ENCODE data around the gene AGXT.

Gene AGXT

DNA sequence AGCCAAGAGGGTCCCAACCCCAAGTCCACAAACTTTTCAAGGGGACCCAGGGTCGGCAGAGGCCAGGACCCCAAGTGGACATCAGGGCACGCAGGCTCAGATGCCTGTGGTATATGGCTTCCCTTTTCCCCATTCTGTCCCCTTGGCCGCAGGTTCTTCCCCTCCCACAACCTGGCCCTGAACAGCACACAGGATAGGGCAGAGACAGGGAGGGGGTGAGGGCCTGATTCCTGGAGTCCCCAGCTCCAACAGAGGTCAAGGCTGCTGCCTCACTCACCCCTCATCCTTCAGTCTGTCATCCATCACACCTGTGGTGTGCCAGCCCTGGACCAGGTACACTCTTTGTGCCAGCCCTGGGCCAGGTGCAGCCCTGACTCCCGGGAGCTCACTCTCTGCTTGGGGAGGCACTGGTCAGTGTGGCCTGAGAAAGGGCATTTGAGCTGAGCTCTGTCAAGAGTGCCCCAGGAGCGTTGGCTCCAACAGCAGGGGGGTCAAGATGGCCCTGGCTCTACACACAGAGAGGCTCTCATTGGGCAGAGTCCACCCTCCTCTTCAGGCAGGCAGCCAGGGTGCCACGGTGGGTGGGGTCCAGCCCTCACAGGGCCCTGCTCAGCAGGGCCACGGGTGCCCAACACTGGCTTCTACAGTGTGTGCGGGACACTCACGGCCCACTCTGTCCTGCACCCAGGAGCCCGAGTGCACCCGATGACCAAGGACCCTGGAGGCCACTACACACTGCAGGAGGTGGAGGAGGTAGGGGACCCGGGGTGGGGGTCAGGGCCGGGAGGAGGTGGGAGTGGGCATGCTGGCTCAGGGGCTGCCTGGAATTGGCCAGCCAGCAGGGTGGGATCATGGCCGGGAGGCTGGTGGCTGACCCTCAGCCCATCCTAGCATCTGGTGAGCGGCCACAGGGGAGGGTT, 1.6 kb downstream of the AGXT start:
- DNase-seq: no peak

- no peak for DNase-seq
Observed at GRCh38 chr2:240871071-240871958, 2.7 kb downstream of the AGXT start.

- DNase-seq: no peak
Observed at GRCh38 chr2:240872317-240873097, 3.9 kb downstream of the AGXT start.

DNA sequence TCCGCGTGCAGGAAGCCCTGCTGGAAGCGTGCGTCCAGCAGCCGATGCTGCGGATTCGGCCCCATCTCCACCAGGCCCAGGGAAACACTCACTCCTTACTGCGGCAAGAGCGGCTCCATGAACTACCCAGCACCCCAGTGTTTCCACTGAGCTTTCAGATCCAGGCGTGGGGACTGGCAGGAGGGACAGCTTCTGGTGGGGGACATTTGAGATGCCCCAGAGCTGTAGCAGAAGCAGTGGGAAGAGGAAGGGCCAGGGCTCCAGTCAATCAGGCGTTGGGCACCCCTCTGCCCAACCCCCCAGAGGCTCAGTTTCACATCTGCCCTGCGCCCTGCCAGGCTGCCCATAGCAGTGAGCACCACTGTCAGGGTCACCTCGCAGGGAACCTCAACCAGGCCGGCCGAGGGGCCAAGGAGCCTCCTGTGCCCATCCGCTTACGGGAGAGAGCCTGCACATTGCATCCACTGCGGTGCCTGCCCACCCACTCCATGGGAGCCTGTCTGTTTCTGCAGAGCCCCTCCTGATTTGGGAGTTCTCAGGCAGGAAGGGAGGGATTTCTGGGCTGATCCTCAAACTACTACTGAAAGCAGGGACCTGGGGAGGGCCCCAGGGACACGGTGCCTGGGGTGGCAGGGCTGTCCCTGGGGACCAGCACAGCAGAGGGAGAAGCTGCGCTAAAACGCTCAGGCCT, 4.6 kb downstream of the AGXT start:
- no peak for DNase-seq

DNA sequence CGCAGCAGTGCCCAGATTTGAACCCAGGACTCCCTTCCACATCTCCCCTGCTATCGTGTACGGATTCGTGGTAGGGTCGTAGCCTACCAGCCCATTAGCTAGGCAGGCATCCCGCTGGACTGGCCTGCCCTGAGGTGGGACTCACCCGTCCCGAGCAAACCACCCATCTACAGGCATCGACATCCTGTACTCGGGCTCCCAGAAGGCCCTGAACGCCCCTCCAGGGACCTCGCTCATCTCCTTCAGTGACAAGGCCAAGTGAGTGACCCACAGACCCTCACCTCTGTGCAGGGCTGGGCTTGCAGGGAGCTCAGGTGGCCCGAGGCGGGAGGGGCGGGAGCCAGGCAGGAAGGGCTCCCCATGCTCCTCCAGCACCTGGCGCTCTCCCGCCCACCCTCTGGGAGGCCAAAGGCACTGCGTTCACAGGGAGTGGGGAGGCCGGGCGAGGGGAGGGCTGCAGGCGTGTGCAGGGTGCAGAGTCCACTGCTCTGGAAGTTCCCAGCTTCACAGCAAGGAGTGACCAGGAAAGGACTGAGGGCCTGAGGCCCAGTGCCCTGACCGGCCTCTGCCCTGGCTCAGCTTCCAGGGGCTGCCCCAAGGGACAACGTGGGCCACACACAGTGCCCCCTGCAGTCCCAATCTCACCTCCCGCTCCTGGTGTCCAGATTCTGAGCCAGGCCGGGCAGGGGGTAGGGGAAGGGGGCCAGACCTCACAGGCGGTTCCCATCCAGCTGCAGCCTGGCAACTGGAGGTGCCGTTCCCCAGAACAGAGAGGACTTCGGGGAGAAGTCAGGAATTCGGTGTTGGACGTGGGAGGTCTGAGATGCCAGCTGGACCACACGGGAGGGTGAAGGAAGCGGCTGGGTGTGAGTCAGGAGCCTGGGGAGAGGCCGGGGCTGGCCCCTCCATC, 5.4 kb downstream of the AGXT start:
- DNase-seq: no peak

- DNase-seq: no peak
Observed at GRCh38 chr2:240874715-240875227, 6.1 kb downstream of the AGXT start.

DNA sequence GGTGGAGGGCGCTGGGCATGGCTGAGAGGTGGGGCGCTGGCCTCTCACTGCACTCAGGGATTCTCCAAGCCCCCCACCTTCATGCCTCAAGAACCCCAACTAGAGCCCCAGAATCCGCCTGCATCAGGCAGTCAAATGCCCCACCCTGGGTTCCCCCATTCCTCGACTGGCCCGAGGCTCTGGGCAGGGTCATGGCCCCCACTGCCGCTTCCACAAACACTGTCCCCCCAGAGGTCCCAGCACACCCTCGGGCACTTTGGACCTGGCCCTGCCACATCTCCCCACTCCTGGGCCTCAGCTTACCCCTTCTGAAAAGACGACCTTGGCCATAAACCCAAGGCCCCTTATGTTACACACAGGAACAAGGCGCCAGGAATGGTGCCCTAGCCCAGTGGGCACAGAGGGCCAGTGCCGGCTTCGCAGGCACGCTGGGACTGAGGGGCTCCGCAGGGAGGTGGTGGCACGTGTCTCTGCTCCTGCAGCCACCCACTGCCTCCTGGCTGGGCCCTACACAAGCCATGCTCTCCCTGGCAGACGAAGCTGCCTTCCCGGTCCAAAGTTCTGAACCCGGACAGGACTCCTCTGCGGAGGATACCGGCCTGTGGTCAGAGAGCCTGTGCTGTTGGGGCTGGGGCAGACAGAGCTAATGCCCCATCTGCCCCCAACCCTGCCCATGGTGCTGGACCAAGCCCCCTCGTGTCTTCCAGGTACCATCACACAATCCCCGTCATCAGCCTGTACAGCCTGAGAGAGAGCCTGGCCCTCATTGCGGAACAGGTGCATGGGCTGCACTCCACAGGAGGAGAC, 6.8 kb downstream of the AGXT start:
- DNase-seq: no peak

- DNase-seq: no peak
Observed at GRCh38 chr2:240876035-240876474, 7.4 kb downstream of the AGXT start.

- DNase-seq: no peak
Observed at GRCh38 chr2:240876475-240877251, 8.0 kb downstream of the AGXT start.

DNA sequence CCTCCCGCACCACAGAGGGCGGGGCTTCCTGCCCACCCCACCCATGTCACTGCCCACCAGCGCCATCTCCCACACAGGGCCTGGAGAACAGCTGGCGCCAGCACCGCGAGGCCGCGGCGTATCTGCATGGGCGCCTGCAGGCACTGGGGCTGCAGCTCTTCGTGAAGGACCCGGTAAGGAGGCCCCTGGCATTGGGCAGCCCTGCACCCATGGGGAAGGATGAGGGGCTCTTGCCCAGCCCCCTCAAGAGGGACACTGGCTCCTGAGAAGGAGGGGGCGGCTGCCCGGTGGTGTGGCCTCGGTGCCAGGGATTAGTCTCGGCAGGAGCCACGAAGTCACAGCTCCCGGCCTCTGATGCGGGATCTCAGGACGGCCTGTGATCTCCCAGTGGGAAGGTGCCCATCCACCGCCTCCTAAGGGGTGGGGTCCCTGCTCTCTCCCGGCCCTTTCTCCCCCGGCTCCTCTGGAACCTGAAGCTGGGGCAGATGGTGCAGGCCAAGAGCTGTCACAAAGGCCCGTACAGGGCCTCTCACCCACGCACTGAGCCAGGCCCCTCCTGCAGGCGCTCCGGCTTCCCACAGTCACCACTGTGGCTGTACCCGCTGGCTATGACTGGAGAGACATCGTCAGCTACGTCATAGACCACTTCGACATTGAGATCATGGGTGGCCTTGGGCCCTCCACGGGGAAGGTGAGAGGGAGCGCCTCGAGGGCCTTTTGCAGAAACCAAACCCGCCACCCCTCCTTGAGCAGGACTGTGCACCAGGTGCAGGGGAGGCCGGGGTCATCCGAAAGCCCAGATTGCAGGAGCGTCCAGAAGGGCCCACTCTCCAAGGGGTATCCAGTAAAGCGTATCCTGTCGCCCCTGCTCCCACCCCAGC, 9.1 kb downstream of the AGXT start:
- DNase-seq: no peak

- DNase-seq: no peak
Observed at GRCh38 chr2:240878341-240878936, 9.8 kb downstream of the AGXT start.

DNA sequence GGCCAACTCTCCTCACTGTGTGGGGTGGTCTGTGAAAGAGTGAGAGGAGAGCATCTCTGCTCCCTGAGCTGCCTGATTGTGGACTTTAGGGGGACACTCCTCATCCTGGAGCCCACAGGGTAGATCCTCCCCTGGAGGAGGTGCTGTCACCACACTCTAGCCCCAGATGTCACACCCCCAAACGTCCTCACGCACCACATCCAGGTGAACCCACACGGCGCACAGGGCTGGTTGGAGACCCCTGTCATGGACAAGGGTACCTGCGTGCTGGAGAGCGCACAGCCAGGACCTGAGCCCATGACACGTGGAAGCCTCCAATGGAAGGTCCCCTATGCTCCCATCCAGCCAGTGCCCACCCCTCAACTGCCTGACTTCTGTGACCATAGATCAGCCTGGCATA, 10.5 kb downstream of the AGXT start:
- no peak for DNase-seq

GRCh38 chr2:240881913-240882312, 13.3 kb downstream of the AGXT start:
- DNase-seq: peak; percentile 51

GRCh38 chr2:240884221-240884620, 15.6 kb downstream of the AGXT start:
- DNase-seq: no peak

GRCh38 chr2:240884745-240885144, 16.1 kb downstream of the AGXT start:
- DNase-seq: no peak

- no peak for DNase-seq
Observed at GRCh38 chr2:240885566-240885965, 16.9 kb downstream of the AGXT start.

DNA sequence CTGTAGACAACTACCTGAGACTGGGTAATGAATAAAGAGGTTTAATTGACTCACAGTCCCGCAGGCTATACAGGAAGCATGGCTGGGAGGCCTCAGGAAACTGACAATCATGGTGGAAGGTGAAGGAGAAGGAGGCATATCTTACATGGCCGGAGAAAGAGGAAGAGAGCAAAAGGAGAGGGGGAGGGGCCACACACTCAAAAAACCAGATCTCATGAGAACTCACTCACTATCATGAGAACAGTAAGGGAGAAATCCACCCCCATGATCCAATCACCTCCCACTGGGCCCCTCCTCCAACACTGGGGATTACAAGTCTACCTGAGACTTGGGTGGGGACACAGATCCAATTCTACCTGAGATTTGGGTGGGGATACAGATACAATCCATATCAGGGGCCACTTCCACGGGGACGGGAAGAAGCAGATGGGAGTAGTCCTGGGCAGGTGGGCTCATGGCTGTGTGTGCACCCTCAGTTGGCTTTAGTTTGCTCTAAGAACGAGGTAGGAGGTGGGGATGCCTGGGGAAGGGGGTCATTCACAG, 17.5 kb downstream of the AGXT start:
- DNase-seq: no peak

Data from NCI-H1105 (cell line).